ENCODE data around the gene RBM26. TPM values are rescaled to one million over a fixed set of nuclear protein-coding genes. Genes with fewer than 3 reads are reported as not detected.
"Not testable (repeated sequence)": the region's sequence is repeated elsewhere in the genome, so short reads cannot be mapped to it uniquely, and the experiment has no call there.

RBM26 gene
- total and polyA plus RNA-seq, 2 donors, result 16.3 to 95.6 TPM

DNA sequence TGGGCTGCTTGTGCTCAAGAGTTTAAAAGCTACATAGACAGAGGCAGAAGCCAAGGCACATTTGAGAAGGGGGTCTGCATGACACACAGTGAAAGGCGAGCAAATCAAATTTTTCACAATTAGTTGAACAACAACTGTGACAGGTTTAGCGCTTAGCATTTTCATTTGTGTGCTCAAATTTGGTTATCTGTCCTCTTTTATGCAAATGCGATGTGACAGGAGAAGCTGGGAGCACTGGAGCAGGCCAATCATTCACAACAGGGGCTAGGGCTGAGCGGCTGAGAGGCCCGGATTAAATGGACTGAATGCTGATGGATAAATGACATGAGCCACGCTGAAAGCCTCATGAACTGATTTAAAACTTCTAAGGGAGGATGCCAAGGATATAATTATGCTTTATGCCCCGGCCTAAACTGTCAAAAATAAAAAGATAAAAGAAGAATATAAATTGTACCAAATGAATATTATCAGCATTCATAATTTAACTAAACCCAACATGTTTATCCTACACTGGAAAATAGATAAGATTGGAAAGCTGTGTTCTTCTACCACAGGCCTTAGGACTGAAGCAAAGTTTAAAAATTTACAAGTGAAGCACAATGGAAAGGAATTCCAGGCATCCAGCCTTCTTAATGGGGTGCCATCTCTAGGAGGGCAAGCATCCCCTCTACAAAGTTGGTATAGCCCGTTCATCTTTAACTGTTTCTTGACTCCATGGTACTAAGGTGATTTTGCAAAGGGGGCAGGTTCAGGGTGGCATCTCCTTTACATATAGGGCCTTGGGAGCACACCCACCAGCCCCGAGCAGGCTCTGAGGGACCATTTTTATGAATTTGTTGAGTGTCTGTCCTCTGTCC is 117.9 kb downstream of the RBM26 start:
- Histone ChIP-seq H3K27ac (ENCODE audit: low read depth) (no peak overlapping the region), H3K36me3 (ENCODE audit: insufficient read depth) (no peaks in the 10 kb centered on the region), H3K4me1 (ENCODE audit: insufficient read depth) (no peaks in the 10 kb centered on the region), H3K4me3 (ENCODE audit: low read depth, low read length) (no peak overlapping the region)
- WGBS, result 38% methylated on average over 9 of the region's 9 CpGs
- no peak for DNase-seq (ENCODE audit: extremely low spot score)

DNA sequence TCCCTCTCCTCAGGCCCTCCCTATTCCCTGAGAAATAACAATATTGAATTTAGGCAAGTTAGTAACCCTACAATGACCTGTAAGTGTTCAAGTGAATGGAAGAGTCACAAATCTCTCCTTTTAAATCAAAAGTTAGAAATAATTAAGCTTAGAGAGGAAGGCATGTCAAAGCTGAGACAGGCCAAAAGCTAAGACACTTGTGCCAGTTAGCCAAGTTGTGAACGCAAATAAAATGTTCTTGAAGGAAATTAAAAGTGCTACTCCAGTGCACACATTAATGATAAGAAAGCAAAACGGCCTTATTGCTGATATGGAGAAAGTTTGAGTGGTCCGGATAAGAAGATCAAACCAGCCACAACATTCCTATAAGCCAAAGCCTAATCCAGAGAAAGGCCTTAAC is 120.9 kb downstream of the RBM26 start:
- H3K4me3 ChIP-seq (ENCODE audit: low read depth, low read length), result no peak overlapping the region
- H3K4me1 ChIP-seq (ENCODE audit: insufficient read depth), result no peaks in the 10 kb centered on the region
- no peaks in the 10 kb centered on the region for H3K36me3 ChIP-seq (ENCODE audit: insufficient read depth)
- no peak for DNase-seq (ENCODE audit: extremely low spot score)
- H3K27ac ChIP-seq (ENCODE audit: low read depth), result no peak overlapping the region
- 85% methylated on average over 3 of the region's 3 CpGs for WGBS

DNA sequence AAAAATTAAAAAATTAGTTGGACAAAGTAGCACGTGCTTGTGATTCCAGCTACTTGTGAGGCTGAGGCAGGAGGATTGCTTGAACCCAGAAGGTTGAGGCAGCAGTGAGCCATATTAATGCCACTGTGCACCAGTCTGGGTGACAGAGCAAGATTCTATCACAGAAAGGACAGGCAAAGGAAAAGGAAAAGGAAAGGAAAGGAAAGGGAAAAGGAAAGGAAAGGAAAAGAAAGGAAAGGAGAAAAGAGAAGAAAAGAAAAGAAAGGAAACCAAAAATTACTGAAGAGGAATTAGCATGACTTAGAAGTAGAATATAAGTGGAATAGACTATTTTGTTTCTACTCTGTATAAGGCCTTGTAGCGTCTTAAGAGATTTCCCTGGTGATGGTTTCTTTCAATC is 122.3 kb downstream of the RBM26 start:
- no peak for DNase-seq (ENCODE audit: extremely low spot score)
- H3K4me1 ChIP-seq (ENCODE audit: insufficient read depth), result no peaks in the 10 kb centered on the region
- WGBS, result 98% methylated on average over 2 of the region's 2 CpGs
- no peaks in the 10 kb centered on the region for H3K36me3 ChIP-seq (ENCODE audit: insufficient read depth)
- no peak overlapping the region for H3K27ac ChIP-seq (ENCODE audit: low read depth)
- no peak overlapping the region for H3K4me3 ChIP-seq (ENCODE audit: low read depth, low read length)

DNA sequence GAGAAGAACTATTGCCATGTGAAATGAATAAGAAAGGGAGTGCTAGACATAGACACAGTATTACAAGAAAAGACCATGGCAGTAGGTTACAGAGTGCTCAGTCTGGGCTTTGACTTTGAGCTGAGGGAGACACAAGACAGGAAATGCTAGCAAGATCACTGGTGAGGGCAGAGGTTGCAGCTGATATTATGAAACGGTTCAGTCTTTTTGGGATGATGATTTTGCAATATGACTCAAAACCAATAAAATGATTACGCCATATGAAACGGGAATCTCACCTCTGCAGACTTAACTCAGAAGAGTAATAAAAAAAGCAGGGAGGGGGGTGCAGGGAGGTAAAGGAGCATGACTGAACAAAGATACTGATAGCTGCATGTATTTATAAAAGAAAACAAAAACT is 123.1 kb downstream of the RBM26 start:
- DNase-seq (ENCODE audit: extremely low spot score), result no peak

DNA sequence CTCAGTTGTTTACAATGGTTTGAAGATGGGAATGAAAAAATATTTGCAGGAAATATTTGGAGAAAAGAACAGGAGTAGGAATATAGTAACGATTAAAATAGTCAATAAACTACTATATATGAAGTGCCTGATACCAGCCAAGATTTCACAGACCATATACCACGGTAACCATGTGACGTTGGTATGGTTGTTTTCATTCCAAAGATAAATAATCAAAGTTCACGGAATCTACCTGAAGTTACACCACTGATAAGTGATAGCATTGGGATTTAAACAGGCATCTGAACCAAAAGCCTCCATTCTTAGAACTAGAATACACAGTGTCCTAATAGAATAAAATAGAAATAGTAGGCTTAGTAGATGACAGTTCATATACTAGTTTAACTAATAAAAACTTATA is 123.5 kb downstream of the RBM26 start:
- no peak for DNase-seq (ENCODE audit: extremely low spot score)
- Histone ChIP-seq H3K36me3 (ENCODE audit: insufficient read depth) (no peaks in the 10 kb centered on the region), H3K4me1 (ENCODE audit: insufficient read depth) (no peaks in the 10 kb centered on the region), H3K27ac (ENCODE audit: low read depth) (no peak overlapping the region), H3K4me3 (ENCODE audit: low read depth, low read length) (no peak overlapping the region)
- WGBS, result 69% methylated on average over 4 of the region's 4 CpGs

More for the DNA sequence above, 123.1 kb downstream of the RBM26 start:
- no peaks in the 10 kb centered on the region for H3K36me3 ChIP-seq (ENCODE audit: insufficient read depth)
- no peaks in the 10 kb centered on the region for H3K4me1 ChIP-seq (ENCODE audit: insufficient read depth)
- 45% methylated on average over 3 of the region's 3 CpGs for WGBS
- no peak overlapping the region for H3K27ac ChIP-seq (ENCODE audit: low read depth)
- no peak overlapping the region for H3K4me3 ChIP-seq (ENCODE audit: low read depth, low read length)

DNA sequence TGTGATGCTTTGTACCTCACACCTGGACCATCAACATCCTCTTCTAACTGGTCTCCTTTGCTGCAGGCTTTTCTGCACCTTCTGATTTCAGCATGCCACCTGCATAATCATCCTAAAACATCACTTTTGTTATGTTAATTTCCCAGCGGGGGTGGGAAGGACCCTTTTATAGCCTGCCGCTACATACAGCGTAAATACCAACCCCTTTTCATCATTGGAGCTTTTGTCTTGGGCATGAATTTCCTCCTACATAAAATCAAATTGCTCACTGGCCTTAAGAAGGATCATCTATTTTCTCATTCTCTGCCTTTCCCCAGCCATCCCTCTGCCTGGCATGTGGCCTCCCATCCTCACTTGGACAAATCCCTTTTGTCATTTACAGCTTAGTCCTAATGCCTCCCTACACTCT is 124.7 kb downstream of the RBM26 start:
- H3K27ac ChIP-seq (ENCODE audit: low read depth), result no peak overlapping the region
- H3K36me3 ChIP-seq (ENCODE audit: insufficient read depth), result no peaks in the 10 kb centered on the region
- no peaks in the 10 kb centered on the region for H3K4me1 ChIP-seq (ENCODE audit: insufficient read depth)
- H3K4me3 ChIP-seq (ENCODE audit: low read depth, low read length), result no peak overlapping the region
- 74% methylated on average over 3 of the region's 3 CpGs for whole genome bisulfite sequencing
- DNase-seq (ENCODE audit: extremely low spot score), result no peak

DNA sequence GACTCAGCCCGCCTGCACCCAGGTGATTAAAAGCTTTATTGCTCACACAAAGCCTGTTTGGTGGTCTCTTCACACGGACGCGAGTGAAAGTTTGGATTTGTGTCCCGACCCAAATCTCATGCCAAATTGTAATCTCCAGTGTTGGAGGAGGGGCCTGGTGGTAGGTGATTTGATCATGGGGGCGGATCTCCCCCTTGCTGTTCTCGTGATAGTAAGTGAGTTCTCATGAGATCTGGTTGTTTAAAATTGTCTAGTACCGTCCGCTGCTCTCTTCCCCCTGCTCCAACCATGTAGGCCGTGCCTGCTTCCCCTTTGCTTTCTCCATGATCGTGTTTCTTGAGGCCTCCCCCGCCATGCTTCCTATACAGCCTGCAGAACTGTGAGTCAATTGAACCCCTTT is 126.3 kb downstream of the RBM26 start:
- 88% methylated on average over 12 of the region's 12 CpGs for WGBS

DNA sequence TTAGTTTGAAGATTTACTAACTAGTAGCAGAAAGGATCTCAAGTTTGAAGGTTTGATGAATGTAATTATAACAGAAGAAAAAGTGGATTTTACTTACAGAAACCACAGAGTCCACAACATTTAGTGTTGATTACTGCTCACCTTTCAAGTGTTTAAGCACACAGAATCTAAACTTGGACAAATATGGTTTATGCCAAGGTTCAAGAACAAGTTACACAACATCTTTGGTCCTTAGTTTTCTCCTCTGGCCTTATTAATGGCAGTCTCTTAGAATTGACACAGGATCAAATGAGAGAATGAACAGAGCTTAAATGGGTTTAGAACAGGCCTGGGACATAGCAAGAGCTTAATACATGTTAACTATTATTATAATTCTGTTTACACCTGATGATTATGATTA is 133.0 kb downstream of the RBM26 start:
- no peak overlapping the region for H3K27ac ChIP-seq (ENCODE audit: low read depth)
- H3K4me3 ChIP-seq (ENCODE audit: low read depth, low read length), result no peak overlapping the region
- no peak for DNase-seq (ENCODE audit: extremely low spot score)
- no peaks in the 10 kb centered on the region for H3K4me1 ChIP-seq (ENCODE audit: insufficient read depth)
- no peaks in the 10 kb centered on the region for H3K36me3 ChIP-seq (ENCODE audit: insufficient read depth)

More for the DNA sequence above, 126.3 kb downstream of the RBM26 start:
- not testable (repeated sequence) for H3K27ac ChIP-seq (ENCODE audit: low read depth); H3K4me3 ChIP-seq (ENCODE audit: low read depth, low read length); H3K36me3 ChIP-seq (ENCODE audit: insufficient read depth); H3K4me1 ChIP-seq (ENCODE audit: insufficient read depth); DNase-seq (ENCODE audit: extremely low spot score)

DNA sequence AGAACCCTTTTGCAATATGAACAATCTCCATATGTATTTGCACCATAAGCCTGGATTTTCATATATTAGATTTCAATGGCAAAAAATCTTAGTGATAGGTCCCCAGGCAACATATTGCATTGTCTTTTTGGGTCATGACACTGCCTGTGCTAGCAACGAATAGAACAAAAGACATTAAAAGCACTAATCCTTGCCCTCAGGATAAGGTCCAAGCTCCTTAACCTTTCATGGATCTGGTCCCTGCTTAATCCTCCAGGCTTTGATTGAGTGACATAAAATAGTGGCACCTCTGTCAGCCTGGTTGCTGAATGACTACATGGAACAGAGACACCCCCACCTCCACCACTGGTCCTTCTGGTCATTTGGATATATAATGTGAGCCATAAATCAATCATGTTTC is 134.4 kb downstream of the RBM26 start:
- Histone ChIP-seq H3K36me3 (ENCODE audit: insufficient read depth) (no peaks in the 10 kb centered on the region), H3K27ac (ENCODE audit: low read depth) (no peak overlapping the region), H3K4me1 (ENCODE audit: insufficient read depth) (no peaks in the 10 kb centered on the region), H3K4me3 (ENCODE audit: low read depth, low read length) (no peak overlapping the region)
- no peak for DNase-seq (ENCODE audit: extremely low spot score)
- 22% methylated on average over 1 of the region's 1 CpG for WGBS

DNA sequence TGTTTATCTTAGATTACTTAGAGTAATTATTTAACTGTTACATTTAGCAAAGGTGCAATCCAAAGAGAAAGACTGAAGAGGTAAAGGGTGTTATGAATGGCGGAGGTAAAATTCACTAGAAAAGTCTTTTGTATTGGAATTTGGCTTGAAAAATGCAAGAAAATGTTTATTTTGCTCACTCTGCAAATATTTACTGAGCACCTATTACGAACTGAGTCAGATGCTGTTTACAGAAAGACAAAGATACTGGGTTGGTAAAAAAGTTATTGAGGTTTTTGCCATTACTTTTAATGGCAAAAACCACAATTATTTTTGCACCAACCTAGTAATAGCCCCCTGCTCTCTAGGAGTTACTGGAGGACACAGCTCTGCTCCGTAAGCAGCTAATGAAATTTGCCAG is 135.2 kb downstream of the RBM26 start:
- Histone ChIP-seq H3K4me1 (ENCODE audit: insufficient read depth) (no peaks in the 10 kb centered on the region), H3K36me3 (ENCODE audit: insufficient read depth) (no peaks in the 10 kb centered on the region), H3K4me3 (ENCODE audit: low read depth, low read length) (no peak overlapping the region), H3K27ac (ENCODE audit: low read depth) (no peak overlapping the region)
- 69% methylated on average over 3 of the region's 3 CpGs for WGBS
- no peak for DNase-seq (ENCODE audit: extremely low spot score)

Small RNAs within 50 kb of the gene (small RNA-seq; reads per million reads assigned to genes)
- not detected for gene RNA5SP33

Other genes with a start within 250 kb of the RBM26 start
- 49.3 TPM for gene NDFIP2, start 74.9 kb upstream of the RBM26 start, total RNA-seq
- gene NDFIP2, start 74.9 kb upstream of the RBM26 start, polyA plus RNA-seq, result 15.7 TPM